GM23338 (cell line): Measurements from ENCODE around the gene PACS2.

ENCODE experiments used
- CREB1 ChIP-seq: fragments of 250-450 bp; sonication (Bioruptor Pico); IDR thresholded peaks from 2 replicates; pipeline ENCODE4 v1.5.0; 2020; ENCODE audit warnings: low read depth, mild to moderate bottlenecking, moderate library complexity
- EZH2 ChIP-seq: fragments of 200-600 bp; sonication (generic); IDR thresholded peaks from one replicate; pipeline ENCODE4 v1.8.0; 2017; ENCODE audit warnings: antibody characterized with exemption, mild to moderate bottlenecking, low read depth; ENCODE audit not compliant: unreplicated experiment
- EZH2phosphoT487 ChIP-seq: fragments of 200-600 bp; sonication (generic); IDR thresholded peaks from one replicate; pipeline ENCODE4 v1.8.1; 2018; ENCODE audit warnings: antibody characterized with exemption; ENCODE audit not compliant: unreplicated experiment
- POLR2AphosphoS5 ChIP-seq: IDR thresholded peaks from 2 replicates; pipeline ENCODE4 v1.6.1; 2016; ENCODE audit warnings: antibody characterized with exemption, low read depth
- TF ChIP-seq, protein P1 (sequence below), 2 experiments: fragments of 200-600 bp in 1 of 2; sonication (generic) in 1 of 2; conservative IDR thresholded peaks; 2 replicates each; pipeline versions ENCODE4 v1.5.1 to v1.6.1; 2016 to 2017; ENCODE audit warnings: antibody characterized with exemption in 2 of 2, low read depth in 2 of 2, mild to moderate bottlenecking in 2 of 2, moderate library complexity in 1 of 2
- TF ChIP-seq, protein P2 (sequence below): IDR thresholded peaks from one replicate; pipeline ENCODE4 v1.6.1; 2018; ENCODE audit warnings: antibody characterized with exemption; ENCODE audit not compliant: unreplicated experiment

DNA sequence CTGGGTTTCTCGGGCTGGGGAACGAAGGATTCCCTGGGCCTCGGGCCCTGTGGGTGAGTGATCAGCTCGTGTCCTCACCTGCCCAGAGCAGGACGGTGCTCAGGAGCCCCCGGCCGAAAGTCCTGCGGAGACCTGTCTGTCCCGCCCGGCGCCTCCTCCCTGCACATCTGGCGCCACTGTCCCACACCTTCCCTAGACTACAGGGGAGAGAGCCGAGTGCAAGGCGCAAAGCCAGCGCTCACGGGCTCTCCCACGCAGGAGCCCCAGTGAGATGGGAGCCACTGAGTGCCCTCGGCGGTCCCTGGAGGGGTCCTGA is 70.7 kb downstream of the PACS2 start:
- TF ChIP-seq, protein P1, sequence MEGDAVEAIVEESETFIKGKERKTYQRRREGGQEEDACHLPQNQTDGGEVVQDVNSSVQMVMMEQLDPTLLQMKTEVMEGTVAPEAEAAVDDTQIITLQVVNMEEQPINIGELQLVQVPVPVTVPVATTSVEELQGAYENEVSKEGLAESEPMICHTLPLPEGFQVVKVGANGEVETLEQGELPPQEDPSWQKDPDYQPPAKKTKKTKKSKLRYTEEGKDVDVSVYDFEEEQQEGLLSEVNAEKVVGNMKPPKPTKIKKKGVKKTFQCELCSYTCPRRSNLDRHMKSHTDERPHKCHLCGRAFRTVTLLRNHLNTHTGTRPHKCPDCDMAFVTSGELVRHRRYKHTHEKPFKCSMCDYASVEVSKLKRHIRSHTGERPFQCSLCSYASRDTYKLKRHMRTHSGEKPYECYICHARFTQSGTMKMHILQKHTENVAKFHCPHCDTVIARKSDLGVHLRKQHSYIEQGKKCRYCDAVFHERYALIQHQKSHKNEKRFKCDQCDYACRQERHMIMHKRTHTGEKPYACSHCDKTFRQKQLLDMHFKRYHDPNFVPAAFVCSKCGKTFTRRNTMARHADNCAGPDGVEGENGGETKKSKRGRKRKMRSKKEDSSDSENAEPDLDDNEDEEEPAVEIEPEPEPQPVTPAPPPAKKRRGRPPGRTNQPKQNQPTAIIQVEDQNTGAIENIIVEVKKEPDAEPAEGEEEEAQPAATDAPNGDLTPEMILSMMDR (conservative IDR thresholded peaks at IDR 0.05; ENCODE audit: low read depth in 2 of 2), result no peak
- no peak for TF ChIP-seq EZH2
- TF ChIP-seq POLR2AphosphoS5, result no peak
- no peak for TF ChIP-seq CREB1 (CRISPR knock-in tag)
- TF ChIP-seq EZH2phosphoT487, result no peak
- TF ChIP-seq, protein P2, sequence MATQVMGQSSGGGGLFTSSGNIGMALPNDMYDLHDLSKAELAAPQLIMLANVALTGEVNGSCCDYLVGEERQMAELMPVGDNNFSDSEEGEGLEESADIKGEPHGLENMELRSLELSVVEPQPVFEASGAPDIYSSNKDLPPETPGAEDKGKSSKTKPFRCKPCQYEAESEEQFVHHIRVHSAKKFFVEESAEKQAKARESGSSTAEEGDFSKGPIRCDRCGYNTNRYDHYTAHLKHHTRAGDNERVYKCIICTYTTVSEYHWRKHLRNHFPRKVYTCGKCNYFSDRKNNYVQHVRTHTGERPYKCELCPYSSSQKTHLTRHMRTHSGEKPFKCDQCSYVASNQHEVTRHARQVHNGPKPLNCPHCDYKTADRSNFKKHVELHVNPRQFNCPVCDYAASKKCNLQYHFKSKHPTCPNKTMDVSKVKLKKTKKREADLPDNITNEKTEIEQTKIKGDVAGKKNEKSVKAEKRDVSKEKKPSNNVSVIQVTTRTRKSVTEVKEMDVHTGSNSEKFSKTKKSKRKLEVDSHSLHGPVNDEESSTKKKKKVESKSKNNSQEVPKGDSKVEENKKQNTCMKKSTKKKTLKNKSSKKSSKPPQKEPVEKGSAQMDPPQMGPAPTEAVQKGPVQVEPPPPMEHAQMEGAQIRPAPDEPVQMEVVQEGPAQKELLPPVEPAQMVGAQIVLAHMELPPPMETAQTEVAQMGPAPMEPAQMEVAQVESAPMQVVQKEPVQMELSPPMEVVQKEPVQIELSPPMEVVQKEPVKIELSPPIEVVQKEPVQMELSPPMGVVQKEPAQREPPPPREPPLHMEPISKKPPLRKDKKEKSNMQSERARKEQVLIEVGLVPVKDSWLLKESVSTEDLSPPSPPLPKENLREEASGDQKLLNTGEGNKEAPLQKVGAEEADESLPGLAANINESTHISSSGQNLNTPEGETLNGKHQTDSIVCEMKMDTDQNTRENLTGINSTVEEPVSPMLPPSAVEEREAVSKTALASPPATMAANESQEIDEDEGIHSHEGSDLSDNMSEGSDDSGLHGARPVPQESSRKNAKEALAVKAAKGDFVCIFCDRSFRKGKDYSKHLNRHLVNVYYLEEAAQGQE, result no peak
